ENCODE measurements around the gene NR5A1. TPM values are rescaled to one million over a fixed set of nuclear protein-coding genes. Genes with fewer than 3 reads are reported as not detected.

Gene NR5A1
- total and polyA plus RNA-seq, 2 of the 13 experiments (the other 11 are each of a cell fraction or from before 2014, with no cell fraction given): 28.9 to 44.7 TPM

DNA sequence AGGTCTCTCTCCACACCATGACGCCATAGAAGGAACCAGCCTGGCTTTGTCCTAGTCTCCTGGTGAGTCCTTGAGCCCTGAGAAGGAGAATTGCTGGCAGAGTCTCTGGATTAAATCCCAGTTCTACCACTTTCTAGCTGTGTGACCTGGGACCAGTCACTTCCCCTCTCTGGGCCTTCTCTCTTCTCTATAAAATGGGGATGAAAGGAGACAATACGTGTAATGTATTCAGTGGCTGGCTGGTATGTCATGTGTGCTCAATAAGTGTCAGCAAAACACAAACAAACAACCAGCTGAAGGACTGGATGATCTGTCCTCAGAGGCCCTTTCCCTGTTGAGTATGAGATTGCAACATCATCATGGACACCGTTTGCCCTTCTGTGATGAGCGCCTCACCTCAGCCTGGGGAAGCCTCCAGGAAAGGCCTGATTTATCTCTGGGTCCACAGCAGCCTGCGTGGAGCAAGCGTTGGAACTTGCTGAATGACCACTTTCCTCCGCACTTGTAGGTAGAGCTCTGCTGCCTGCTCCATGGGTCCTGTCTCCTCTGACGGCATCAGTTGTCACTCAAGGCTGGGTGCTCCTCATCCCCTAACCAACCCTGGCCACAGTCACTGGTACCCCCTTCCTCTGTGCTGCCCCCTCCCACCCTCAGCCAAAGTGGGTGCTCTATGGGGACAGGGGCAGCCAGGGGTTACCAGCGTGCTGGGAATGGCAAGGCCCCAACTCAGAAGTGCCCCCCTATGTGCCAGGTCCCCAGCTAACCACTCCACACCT lies 3.6 kb upstream of the NR5A1 start (continued):
- TF ChIP-seq YY1 (IDR thresholded peaks at IDR 0.05; ENCODE audit: insufficient read depth, insufficient replicate concordance, low read depth, low read length) (peak; percentile 41), ZNF879 (CRISPR knock-in tag; IDR thresholded peaks at IDR 0.05) (no peak), GTF3A (CRISPR knock-in tag; conservative IDR thresholded peaks at IDR 0.05) (0 out of 2 replicates have a peak, but pooled peaks have one; percentile 11), ZNF761 (CRISPR knock-in tag; conservative IDR thresholded peaks at IDR 0.05) (no peak), ZNF3 (CRISPR knock-in tag; IDR thresholded peaks at IDR 0.05) (no peak), ZNF552 (CRISPR knock-in tag; IDR thresholded peaks at IDR 0.05; ENCODE audit: borderline replicate concordance) (no peak), ZFX (CRISPR knock-in tag; IDR thresholded peaks at IDR 0.05; ENCODE audit: low read depth) (peak; percentile 68), ZNF354B (CRISPR knock-in tag; IDR thresholded peaks at IDR 0.05) (no peak), ZNF777 (CRISPR knock-in tag; IDR thresholded peaks at IDR 0.05) (no peak), ZNF782 (CRISPR knock-in tag; IDR thresholded peaks at IDR 0.05; ENCODE audit: borderline replicate concordance) (no peak), ZNF550 (CRISPR knock-in tag; IDR thresholded peaks at IDR 0.05; ENCODE audit: borderline replicate concordance) (0 out of 2 replicates have a peak, but pooled peaks have one; percentile 54), ZKSCAN8 (CRISPR knock-in tag; IDR thresholded peaks at IDR 0.05; ENCODE audit: borderline replicate concordance) (peak; percentile 90), ZNF282 (IDR thresholded peaks at IDR 0.05; ENCODE audit: partially characterized antibody) (no peak), RXRB (CRISPR knock-in tag; IDR thresholded peaks at IDR 0.05; ENCODE audit: borderline replicate concordance) (peak; percentile 97)
- TF ChIP-seq, protein P1, sequence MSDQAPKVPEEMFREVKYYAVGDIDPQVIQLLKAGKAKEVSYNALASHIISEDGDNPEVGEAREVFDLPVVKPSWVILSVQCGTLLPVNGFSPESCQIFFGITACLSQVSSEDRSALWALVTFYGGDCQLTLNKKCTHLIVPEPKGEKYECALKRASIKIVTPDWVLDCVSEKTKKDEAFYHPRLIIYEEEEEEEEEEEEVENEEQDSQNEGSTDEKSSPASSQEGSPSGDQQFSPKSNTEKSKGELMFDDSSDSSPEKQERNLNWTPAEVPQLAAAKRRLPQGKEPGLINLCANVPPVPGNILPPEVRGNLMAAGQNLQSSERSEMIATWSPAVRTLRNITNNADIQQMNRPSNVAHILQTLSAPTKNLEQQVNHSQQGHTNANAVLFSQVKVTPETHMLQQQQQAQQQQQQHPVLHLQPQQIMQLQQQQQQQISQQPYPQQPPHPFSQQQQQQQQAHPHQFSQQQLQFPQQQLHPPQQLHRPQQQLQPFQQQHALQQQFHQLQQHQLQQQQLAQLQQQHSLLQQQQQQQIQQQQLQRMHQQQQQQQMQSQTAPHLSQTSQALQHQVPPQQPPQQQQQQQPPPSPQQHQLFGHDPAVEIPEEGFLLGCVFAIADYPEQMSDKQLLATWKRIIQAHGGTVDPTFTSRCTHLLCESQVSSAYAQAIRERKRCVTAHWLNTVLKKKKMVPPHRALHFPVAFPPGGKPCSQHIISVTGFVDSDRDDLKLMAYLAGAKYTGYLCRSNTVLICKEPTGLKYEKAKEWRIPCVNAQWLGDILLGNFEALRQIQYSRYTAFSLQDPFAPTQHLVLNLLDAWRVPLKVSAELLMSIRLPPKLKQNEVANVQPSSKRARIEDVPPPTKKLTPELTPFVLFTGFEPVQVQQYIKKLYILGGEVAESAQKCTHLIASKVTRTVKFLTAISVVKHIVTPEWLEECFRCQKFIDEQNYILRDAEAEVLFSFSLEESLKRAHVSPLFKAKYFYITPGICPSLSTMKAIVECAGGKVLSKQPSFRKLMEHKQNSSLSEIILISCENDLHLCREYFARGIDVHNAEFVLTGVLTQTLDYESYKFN (CRISPR knock-in tag; conservative IDR thresholded peaks at IDR 0.05): peak; percentile 75
- TF ChIP-seq, protein P2, sequence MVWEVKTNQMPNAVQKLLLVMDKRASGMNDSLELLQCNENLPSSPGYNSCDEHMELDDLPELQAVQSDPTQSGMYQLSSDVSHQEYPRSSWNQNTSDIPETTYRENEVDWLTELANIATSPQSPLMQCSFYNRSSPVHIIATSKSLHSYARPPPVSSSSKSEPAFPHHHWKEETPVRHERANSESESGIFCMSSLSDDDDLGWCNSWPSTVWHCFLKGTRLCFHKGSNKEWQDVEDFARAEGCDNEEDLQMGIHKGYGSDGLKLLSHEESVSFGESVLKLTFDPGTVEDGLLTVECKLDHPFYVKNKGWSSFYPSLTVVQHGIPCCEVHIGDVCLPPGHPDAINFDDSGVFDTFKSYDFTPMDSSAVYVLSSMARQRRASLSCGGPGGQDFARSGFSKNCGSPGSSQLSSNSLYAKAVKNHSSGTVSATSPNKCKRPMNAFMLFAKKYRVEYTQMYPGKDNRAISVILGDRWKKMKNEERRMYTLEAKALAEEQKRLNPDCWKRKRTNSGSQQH (CRISPR knock-in tag; IDR thresholded peaks at IDR 0.05; ENCODE audit: low read depth): 0 out of 2 replicates have a peak, but pooled peaks have one; percentile 35
- TF ChIP-seq, protein P3, sequence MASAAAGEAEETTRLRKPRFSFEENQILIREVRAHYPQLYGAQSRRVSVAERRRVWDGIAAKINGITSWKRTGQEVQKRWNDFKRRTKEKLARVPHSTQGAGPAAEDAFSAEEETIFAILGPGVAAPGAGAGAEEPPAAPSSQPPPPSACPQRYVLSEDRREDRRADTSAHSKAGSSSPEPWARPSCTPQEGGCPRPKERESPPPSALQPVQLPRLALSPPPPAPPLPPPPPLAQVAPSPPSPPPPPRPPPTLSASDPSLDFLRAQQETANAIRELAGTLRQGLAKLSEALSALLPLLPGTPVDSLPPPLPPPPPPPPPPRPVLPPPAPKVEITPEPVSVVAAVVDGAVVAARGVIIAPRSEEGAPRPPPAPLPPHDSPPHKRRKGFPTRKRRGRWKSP (CRISPR knock-in tag; IDR thresholded peaks at IDR 0.05): 0 out of 2 replicates have a peak, but pooled peaks have one; percentile 7
- TF ChIP-seq, protein P4, sequence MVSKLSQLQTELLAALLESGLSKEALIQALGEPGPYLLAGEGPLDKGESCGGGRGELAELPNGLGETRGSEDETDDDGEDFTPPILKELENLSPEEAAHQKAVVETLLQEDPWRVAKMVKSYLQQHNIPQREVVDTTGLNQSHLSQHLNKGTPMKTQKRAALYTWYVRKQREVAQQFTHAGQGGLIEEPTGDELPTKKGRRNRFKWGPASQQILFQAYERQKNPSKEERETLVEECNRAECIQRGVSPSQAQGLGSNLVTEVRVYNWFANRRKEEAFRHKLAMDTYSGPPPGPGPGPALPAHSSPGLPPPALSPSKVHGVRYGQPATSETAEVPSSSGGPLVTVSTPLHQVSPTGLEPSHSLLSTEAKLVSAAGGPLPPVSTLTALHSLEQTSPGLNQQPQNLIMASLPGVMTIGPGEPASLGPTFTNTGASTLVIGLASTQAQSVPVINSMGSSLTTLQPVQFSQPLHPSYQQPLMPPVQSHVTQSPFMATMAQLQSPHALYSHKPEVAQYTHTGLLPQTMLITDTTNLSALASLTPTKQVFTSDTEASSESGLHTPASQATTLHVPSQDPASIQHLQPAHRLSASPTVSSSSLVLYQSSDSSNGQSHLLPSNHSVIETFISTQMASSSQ (IDR thresholded peaks at IDR 0.05; ENCODE audit: low read depth): no peak
- TF ChIP-seq, protein P4 (CRISPR knock-in tag; IDR thresholded peaks at IDR 0.05; ENCODE audit: borderline replicate concordance): peak; percentile 34; the same call in 1 of the 2 replicates
